Measurements from ENCODE around the gene SMIM27.
"Not testable (repeated sequence)": the region's sequence is repeated elsewhere in the genome, so short reads cannot be mapped to it uniquely, and the experiment has no call there.

SMIM27 gene

DNA sequence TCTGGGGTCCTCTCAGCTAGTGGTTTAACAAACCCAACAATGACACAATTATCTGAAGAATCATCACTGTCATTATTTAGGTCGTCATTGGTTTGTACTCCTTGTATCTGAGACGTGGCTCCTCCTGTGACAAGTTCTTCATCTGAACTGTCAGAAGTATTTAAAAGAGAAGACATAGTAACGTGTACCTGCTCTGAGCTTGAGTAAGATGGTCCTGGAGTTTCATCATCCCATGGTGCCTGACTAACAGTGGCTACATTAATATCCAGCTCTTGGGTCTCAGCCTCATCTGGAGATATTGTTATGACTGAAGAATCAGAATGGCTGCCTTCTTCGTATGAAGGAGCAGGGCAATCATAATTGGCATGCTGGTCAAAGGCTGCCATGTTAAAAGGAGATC lies 9.1 kb upstream of the SMIM27 start:
- H3K36me3 Mint-ChIP-seq, result peaks cover 20% of the 10 kb centered on the region
- no peak overlapping the region for H3K27ac Mint-ChIP-seq
- DNase-seq (ENCODE audit: low spot score in 2 of 2), result no peak
- H3K27me3 Mint-ChIP-seq, result no peaks in the 10 kb centered on the region
- H3K4me3 Mint-ChIP-seq, result no peak overlapping the region
- H3K4me1 Mint-ChIP-seq, result peaks cover 4% of the 10 kb centered on the region
- H3K9me3 Mint-ChIP-seq, result no peaks in the 10 kb centered on the region
- no peak for ATAC-seq (ENCODE audit: low read depth)

DNA sequence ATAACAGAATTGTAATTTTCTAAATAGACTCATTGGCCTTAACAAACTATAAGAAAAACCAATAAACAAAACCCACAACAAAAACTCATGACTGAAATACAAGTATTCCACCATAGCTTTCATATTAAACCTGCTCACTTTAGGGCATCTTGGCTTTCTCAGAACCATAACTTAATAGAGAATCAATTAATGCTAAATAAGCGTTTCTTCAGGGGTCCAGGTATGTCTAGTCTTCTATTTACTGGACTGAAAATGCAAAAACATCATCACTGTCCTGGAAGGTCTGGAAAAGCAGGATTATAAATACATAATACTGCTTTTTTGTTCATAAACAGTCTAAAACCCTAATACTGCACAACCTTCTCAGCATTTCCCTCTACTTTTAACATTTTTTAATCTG lies 6.2 kb upstream of the SMIM27 start:
- Mint-ChIP-seq H3K36me3 (peaks cover 20% of the 10 kb centered on the region), H3K4me3 (no peak overlapping the region), H3K9me3 (no peaks in the 10 kb centered on the region), H3K27me3 (no peaks in the 10 kb centered on the region), H3K27ac (no peak overlapping the region), H3K4me1 (peaks cover 15% of the 10 kb centered on the region)
- DNase-seq (ENCODE audit: low spot score in 2 of 2) (no peak), ATAC-seq (ENCODE audit: low read depth) (no peak)

DNA sequence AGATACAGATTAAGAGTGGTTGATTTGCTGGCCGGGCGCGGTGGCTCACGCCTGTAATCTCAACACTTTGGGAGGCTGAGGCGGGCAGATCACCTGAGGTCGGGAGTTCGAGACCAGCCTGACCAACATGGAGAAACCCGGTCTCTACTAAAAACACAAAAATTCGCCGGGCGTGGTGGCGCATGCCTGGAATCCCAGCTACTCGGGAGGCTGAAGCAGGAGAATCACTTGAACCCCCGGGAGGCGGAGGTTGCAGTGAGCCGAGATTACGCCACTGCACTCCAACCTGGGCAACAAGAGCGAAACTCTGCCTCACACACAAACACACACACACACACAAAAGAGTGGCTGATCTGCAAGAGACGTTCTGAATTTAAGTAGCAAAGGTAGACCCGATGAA lies 3.9 kb upstream of the SMIM27 start:
- not testable (repeated sequence) for H3K27ac Mint-ChIP-seq; ATAC-seq (ENCODE audit: low read depth); H3K9me3 Mint-ChIP-seq; H3K36me3 Mint-ChIP-seq; H3K27me3 Mint-ChIP-seq; H3K4me3 Mint-ChIP-seq; DNase-seq (ENCODE audit: low spot score in 2 of 2)
- H3K4me1 Mint-ChIP-seq, result peaks cover 15% of the 10 kb centered on the region

DNA sequence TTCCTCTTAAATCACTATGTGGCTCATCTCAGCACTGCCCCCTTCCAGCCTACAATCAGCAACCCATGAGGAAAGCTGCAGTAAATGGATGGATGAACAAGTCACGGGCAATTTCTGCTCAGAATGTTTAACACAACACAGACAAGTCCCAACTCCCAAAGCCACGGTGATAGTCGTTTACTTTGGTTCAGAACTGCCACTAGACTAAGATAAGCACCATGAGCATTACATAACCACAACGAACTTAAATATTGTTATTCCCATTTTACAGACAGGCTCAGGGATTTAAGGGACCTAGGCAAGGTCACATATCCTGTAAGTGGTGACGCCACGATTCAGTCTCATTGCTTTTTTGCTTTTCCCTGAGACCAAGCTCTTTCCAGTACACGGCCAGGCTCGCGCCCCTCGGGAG lies 2.0 kb upstream of the SMIM27 start:
- Mint-ChIP-seq H3K36me3 (peaks cover 1% of the 10 kb centered on the region), H3K4me1 (peaks cover 15% of the 10 kb centered on the region), H3K27ac (peak overlapping the region; percentile 97), H3K4me3 (peak overlapping the region; percentile 99), H3K27me3 (no peaks in the 10 kb centered on the region), H3K9me3 (no peaks in the 10 kb centered on the region)
- no peak for ATAC-seq (ENCODE audit: low read depth)
- DNase-seq (ENCODE audit: low spot score in 2 of 2), result peak in 1 of 2 donors; percentile 0

DNA sequence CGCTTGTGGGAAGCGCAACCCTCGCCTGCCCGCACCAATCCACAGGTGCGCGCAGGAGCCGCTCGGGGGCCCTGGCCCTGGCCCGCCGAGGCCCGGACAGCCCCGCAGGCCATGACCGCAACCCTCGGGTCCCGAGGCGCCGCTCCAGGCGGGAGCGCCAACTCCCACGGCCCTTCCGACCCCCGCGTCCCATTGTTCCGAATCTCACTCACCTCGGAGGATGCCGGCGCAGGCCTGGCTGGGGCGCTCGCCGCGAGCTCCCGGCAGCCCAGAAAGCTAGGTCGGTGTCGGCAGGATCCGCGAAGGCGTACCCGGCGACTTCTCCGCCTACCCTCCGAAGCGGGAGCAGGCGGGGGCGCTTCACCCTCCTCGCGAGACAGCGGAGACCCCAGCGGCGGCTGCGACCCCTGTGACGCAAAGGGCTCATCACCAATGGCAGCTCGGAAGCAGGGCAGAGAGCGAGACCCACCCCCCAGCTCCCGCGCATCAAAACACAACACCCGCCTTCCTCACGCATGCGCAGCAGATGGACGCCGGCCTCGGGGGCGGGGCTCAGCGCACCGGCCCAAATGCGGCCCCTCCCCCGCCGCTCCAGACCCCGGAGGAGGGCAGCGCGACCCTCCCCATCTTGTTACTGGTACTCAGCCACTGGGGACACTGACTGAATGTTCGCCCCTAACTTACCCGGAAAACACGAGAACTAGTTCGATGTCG lies 1.4 kb upstream of the SMIM27 start:
- Mint-ChIP-seq H3K9me3 (no peaks in the 10 kb centered on the region), H3K27me3 (no peaks in the 10 kb centered on the region), H3K4me1 (peaks cover 15% of the 10 kb centered on the region), H3K27ac (peak overlapping the region; percentile 97), H3K36me3 (peaks cover 1% of the 10 kb centered on the region), H3K4me3 (peak overlapping the region; percentile 99)
- DNase-seq (ENCODE audit: low spot score in 2 of 2) (peak; percentile 90 to 94), ATAC-seq (ENCODE audit: low read depth) (peak; percentile 75)

DNA sequence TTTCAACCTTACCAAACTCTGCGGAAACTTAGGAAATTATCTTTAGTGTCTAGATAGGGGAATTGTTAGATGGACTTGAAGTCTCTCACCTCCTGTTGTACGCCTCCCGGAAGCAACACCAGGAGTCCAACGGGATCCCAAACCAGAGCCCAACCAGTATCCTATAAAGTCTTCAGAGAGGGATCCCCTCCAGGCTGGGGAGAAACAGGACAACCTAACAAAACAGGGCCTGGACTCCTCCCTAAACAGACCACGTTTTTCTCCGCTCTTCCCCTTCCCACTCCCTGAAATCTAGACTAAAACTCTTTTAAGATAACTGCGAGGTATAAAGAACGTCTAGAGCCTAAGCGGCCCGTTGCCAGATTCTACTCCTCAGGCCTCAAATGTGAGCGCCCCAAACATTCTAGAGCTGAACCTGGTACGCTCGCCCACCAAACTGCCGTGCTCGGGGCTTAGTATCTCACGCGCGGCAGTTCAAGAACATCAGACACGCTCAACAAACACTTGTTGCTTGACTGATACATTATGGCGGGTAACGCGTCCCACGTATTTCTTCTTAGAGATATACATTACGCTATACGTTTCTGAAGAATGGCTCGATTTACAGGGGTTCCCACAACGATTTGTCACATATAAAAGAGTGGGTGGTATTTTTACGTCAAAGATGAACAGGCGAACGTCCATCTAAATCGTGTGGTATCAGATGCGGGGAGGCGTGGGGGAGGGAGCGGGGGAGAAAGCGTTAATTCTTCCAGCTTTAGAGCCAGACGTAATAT lies 663 bp upstream of the SMIM27 start:
- ATAC-seq (ENCODE audit: low read depth), result peak; percentile 6
- no peaks in the 10 kb centered on the region for H3K9me3 Mint-ChIP-seq
- H3K27ac Mint-ChIP-seq, result peak overlapping the region; percentile 97
- H3K4me1 Mint-ChIP-seq, result peaks cover 22% of the 10 kb centered on the region
- no peaks in the 10 kb centered on the region for H3K27me3 Mint-ChIP-seq
- H3K4me3 Mint-ChIP-seq, result peak overlapping the region; percentile 99
- peak; percentile 26 to 36 for DNase-seq (ENCODE audit: low spot score in 2 of 2)
- peaks cover 1% of the 10 kb centered on the region for H3K36me3 Mint-ChIP-seq

DNA sequence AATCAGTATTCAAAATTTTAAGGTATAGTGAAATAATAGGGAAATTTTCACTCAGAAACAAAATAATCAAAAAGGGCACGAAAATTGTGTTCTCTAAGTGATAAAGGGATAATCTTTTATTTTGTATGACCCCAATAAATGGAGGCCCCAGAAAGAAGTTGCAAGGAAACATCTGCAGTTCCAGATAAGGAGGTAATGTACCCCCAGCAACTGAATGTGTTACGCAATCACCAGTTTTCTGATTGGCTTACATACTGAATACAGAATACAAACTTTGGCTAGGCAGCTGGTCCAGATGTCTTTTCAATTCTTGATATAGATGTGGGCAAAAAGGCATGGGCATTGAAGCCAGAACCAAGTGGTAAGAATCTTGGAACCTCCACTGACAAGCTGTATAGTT lies 2.0 kb downstream of the SMIM27 start:
- no peak overlapping the region for H3K27ac Mint-ChIP-seq

DNA sequence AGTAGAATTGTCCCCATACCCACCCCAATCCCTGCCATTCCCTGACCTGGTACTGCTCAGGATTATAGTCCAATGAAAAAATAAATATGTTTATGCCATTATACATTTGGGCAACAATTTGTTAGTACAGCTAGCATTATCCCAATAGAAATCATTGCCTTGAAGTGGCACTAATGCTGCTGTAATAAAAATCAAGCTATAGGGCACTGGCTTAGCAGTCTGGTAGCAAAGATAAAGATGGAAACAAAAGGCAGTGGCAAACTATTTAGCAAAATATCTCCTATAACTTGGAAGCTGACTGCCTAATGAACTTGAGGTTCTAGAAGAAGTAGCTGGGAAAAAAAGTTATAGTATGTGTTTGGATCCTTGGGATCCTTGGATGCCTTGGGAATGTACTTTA lies 2.5 kb downstream of the SMIM27 start:
- Mint-ChIP-seq H3K27me3 (no peaks in the 10 kb centered on the region), H3K27ac (peak overlapping the region; percentile 11), H3K4me1 (peaks cover 26% of the 10 kb centered on the region), H3K36me3 (peaks cover 1% of the 10 kb centered on the region), H3K9me3 (no peaks in the 10 kb centered on the region), H3K4me3 (no peak overlapping the region)
- DNase-seq (ENCODE audit: low spot score in 2 of 2), result no peak
- no peak for ATAC-seq (ENCODE audit: low read depth)

More for the DNA sequence above, 2.0 kb downstream of the SMIM27 start:
- DNase-seq (ENCODE audit: low spot score in 2 of 2) (no peak), ATAC-seq (ENCODE audit: low read depth) (no peak)
- Mint-ChIP-seq H3K4me3 (no peak overlapping the region), H3K4me1 (peaks cover 23% of the 10 kb centered on the region), H3K36me3 (peaks cover 1% of the 10 kb centered on the region), H3K9me3 (no peaks in the 10 kb centered on the region), H3K27me3 (no peaks in the 10 kb centered on the region)

DNA sequence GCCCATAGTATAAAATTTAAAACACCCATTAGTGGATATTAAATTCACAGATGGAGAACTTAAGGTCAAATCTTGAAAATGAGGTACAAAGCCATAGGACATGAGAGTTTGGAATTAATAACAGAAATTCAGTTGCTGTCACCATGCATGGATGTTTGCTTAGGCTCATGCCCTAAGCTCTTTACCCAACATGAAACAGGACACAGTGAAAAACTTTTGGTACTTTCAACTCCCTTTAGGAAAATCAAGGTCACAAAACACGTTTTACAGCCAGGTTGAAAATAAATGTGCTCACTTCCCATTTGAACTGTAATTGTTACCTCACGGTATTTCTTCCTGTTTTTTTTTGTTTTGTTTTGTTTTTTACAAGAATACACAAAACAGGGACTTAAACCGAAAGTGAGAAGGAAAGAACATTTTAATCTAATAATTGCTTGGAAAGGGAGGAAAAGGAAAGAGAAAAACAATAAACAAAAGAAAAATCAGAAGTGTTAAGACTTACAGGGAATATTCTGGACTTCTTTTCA lies 6.3 kb downstream of the SMIM27 start:
- DNase-seq (ENCODE audit: low spot score in 2 of 2) (no peak), ATAC-seq (ENCODE audit: low read depth) (no peak)
- no peaks in the 10 kb centered on the region for H3K27me3 Mint-ChIP-seq
- peaks cover 23% of the 10 kb centered on the region for H3K4me1 Mint-ChIP-seq
- H3K27ac Mint-ChIP-seq, result peak overlapping the region; percentile 43
- peak overlapping the region; percentile 33 for H3K4me3 Mint-ChIP-seq
- no peaks in the 10 kb centered on the region for H3K9me3 Mint-ChIP-seq
- H3K36me3 Mint-ChIP-seq, result peaks cover 3% of the 10 kb centered on the region

DNA sequence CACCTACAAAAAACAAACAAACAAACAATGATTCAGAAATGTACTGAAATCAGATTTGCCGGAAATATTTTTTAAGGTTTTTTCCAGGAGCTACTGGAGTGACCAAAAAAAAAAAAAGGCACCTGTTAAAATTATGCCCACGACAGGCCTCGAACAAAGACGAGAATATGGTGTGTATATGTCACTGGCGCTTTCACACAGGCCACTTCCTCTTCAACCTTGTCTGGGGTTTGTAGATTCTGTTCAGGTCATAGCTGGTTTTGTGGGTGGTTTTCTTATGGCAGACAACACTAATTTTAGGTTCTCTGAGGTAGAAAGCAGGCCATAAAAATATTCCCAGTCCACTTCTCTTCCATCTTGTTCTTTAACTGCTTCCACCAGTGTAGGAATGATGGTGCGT lies 13.8 kb downstream of the SMIM27 start:
- peaks cover 18% of the 10 kb centered on the region for H3K4me1 Mint-ChIP-seq
- no peaks in the 10 kb centered on the region for H3K27me3 Mint-ChIP-seq
- no peaks in the 10 kb centered on the region for H3K9me3 Mint-ChIP-seq
- no peak overlapping the region for H3K4me3 Mint-ChIP-seq
- H3K27ac Mint-ChIP-seq, result no peak overlapping the region
- no peak for DNase-seq (ENCODE audit: low spot score in 2 of 2)
- ATAC-seq (ENCODE audit: low read depth), result no peak
- peaks cover 29% of the 10 kb centered on the region for H3K36me3 Mint-ChIP-seq

DNA sequence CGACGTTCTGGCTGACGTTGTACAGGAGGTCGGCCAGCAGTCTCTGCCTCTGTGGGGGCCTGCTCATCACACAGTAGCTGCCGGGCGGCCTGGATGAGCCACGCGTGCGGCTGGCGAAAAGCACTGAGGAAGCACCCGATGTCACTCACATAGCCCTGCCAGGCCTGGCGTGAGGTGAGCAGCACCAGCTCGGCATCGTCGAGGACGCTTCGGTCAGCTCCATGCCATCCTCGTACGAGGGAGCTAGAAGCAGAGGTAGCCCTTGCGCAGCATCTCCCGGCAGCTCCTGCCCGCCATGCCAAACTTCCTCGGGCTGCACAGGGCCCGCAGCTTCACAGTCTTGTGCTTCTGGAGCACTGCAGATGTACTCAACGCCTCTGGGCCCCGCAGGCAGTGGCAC lies 14.6 kb downstream of the SMIM27 start:
- no peak overlapping the region for H3K4me3 Mint-ChIP-seq
- no peaks in the 10 kb centered on the region for H3K27me3 Mint-ChIP-seq
- ATAC-seq (ENCODE audit: low read depth) (no peak), DNase-seq (ENCODE audit: low spot score in 2 of 2) (no peak)
- peaks cover 16% of the 10 kb centered on the region for H3K4me1 Mint-ChIP-seq
- no peaks in the 10 kb centered on the region for H3K9me3 Mint-ChIP-seq
- H3K36me3 Mint-ChIP-seq, result peaks cover 28% of the 10 kb centered on the region
- H3K27ac Mint-ChIP-seq, result no peak overlapping the region

DNA sequence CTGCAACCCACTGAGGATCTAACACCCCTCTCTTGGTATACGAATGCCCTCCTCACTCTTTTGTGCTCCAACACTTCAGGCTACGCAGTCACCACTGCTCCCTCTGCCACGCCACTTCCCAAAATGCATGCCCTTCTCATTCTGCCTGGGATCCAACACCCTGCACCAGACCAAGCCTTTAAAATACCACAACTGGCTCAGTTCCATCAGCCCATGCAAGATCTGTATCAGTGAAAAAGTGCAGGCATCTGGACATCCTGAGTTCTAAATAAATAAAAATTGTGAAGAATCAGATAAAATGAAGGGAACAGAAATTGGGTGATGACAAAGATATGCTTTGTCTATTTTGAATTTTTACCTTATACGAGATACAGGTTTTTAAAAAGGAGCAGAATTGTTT lies 18.1 kb downstream of the SMIM27 start:
- Mint-ChIP-seq H3K36me3 (peaks cover 20% of the 10 kb centered on the region), H3K4me1 (peaks cover 14% of the 10 kb centered on the region), H3K27me3 (no peaks in the 10 kb centered on the region), H3K9me3 (no peaks in the 10 kb centered on the region), H3K27ac (no peak overlapping the region), H3K4me3 (no peak overlapping the region)
- no peak for DNase-seq (ENCODE audit: low spot score in 2 of 2)
- ATAC-seq (ENCODE audit: low read depth), result no peak

DNA sequence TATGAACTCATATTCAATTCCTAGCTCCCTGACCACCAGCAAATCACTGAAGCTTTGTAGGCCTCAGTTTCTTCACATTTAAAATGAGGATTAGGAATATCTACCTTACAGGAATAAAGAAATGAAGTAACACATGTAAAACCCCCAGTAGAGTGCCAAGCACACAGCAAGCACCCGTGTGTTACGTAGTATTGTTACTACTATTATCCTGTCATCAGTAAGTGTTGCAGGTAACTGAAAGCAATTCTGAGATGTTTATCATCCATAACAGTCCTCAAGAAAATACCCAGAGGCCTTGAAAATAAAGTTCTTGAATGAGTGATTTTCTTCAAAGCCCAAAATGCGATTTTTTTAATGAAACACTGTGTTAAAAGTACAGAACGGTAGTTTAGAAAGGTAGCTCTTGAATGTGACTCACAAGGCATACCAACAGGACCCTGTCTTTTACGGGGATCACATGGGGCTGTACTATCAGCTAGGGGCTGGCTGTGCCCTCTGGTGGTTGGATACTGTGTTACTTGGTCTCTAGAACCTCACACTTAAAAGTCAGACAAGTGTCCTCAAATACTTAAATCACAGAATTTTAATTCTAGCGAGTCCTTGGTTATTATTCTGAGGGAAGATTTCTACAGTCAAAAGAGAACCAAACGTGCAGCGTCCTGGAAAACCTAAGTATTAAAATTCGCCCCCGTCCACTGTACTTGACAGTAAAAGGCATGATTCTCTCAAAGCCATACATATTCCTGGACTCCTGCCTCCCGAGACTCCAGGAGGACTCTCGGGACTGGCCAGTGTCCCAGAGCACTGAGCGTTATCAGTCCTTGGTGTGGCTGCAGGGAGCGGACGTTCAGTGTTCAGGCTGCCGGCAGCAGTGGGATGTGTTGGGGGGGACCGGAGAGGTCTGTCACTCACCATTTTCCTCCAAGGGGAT lies 20.1 kb downstream of the SMIM27 start:
- H3K27ac Mint-ChIP-seq, result peak overlapping the region; percentile 93
- DNase-seq (ENCODE audit: low spot score in 2 of 2) (peak; percentile 44 to 70), ATAC-seq (ENCODE audit: low read depth) (peak; percentile 82)
- H3K36me3 Mint-ChIP-seq, result peaks cover 12% of the 10 kb centered on the region
- no peaks in the 10 kb centered on the region for H3K9me3 Mint-ChIP-seq
- H3K4me3 Mint-ChIP-seq, result peak overlapping the region; percentile 98
- H3K27me3 Mint-ChIP-seq, result no peaks in the 10 kb centered on the region
- H3K4me1 Mint-ChIP-seq, result peaks cover 14% of the 10 kb centered on the region

All from memory B cell (primary cell).